Osteoblast (primary cell): ENCODE measurements around the gene EEF1AKMT4. TPM values are rescaled to one million over a fixed set of nuclear protein-coding genes. Genes with fewer than 3 reads are reported as not detected.

Experiments
- DNase-seq: peaks from one replicate; pipeline ENCODE4 v3.0.0; 2011; ENCODE audit warnings: low spot score, mixed read lengths; ENCODE audit not compliant: insufficient read length; ENCODE audit errors: missing footprints
- H2AFZ ChIP-seq: 2 replicates; pipeline ENCODE4 v1.6.0; 2011; ENCODE audit warnings: mild to moderate bottlenecking, low read length
- H3K27ac ChIP-seq: 2 replicates; pipeline ENCODE4 v1.5.1; 2011; ENCODE audit warnings: mild to moderate bottlenecking, low read depth, low read length, moderate library complexity
- H3K27me3 ChIP-seq: 2 replicates; pipeline ENCODE4 v1.6.0; 2012; ENCODE audit warnings: mild to moderate bottlenecking, control low read depth, inconsistent platforms, low read length, moderate library complexity; ENCODE audit not compliant: insufficient read depth
- H3K36me3 ChIP-seq: 2 replicates; pipeline ENCODE4 v1.5.1; 2011; ENCODE audit warnings: mild to moderate bottlenecking, low read length, control low read depth, moderate library complexity; ENCODE audit not compliant: insufficient read depth
- H3K4me1 ChIP-seq: 2 replicates; pipeline ENCODE4 v1.5.1; 2011; ENCODE audit warnings: mild to moderate bottlenecking, low read length, control low read depth, moderate library complexity; ENCODE audit not compliant: insufficient read depth
- H3K4me2 ChIP-seq: 2 replicates; pipeline ENCODE4 v1.6.0; 2011; ENCODE audit warnings: mild to moderate bottlenecking, low read length; ENCODE audit not compliant: insufficient read depth
- H3K4me3 ChIP-seq: fragments of 200-600 bp; sonication (generic); 3 replicates; pipeline ENCODE4 v1.5.1; 2012; ENCODE audit warnings: mild to moderate bottlenecking, low read length, inconsistent platforms; ENCODE audit not compliant: insufficient read depth
- H3K79me2 ChIP-seq: 2 replicates; pipeline ENCODE4 v1.6.0; 2012; ENCODE audit warnings: mild to moderate bottlenecking, low read length, control low read depth, inconsistent platforms; ENCODE audit not compliant: insufficient read depth
- H3K9me3 ChIP-seq: 2 replicates; pipeline ENCODE4 v1.5.1; 2011; ENCODE audit warnings: low read depth, low read length, control low read depth
- H4K20me1 ChIP-seq: 2 replicates; pipeline ENCODE4 v1.6.0; 2012; ENCODE audit warnings: mild to moderate bottlenecking, low read length, control low read depth; ENCODE audit not compliant: insufficient read depth
- CTCF ChIP-seq: IDR thresholded peaks from 2 replicates; pipeline ENCODE4 v1.5.1; 2011; ENCODE audit warnings: mild to moderate bottlenecking, low read depth, low read length, moderate library complexity; ENCODE audit errors: extremely low read depth
- total RNA-seq: library from RNA; depleted of rRNA; stranded (reverse); fragments of >200 nt; gene quantifications from 2 replicates; pipeline ENCODE4 v1.2.3, GENCODE V29; 2012

Gene EEF1AKMT4
- total RNA-seq, 1 donor, result 3.3 TPM

GRCh38 chr3:184298759-184299487 is 49.5 kb downstream of the EEF1AKMT4 start, which contains the start of gene PSMD2:
PSMD2 (plus strand) TSS chr3:184299241; CDS start chr3:184299267, 26 bp downstream.
- peaks cover 36% of the 10 kb centered on the region for H3K36me3 ChIP-seq
- peak; percentile 99 for DNase-seq
- H3K79me2 ChIP-seq, result peaks cover 48% of the 10 kb centered on the region
- peaks cover 33% of the 10 kb centered on the region for H4K20me1 ChIP-seq
- peak within 1 kb of the TSS; percentile 100 for H2AFZ ChIP-seq
- peak within 1 kb of the TSS; percentile 75 for H3K27ac ChIP-seq
- peak within 1 kb of the TSS; percentile 98 for H3K4me3 ChIP-seq
- H3K27me3 ChIP-seq, result no peaks in the 10 kb centered on the region
- no peak for TF ChIP-seq CTCF
- H3K4me2 ChIP-seq, result peak within 1 kb of the TSS; percentile 99
- peaks cover 14% of the 10 kb centered on the region for H3K4me1 ChIP-seq
- no peaks in the 10 kb centered on the region for H3K9me3 ChIP-seq

GRCh38 chr3:184299488-184300377 is 50.3 kb downstream of the EEF1AKMT4 start:
- H3K4me1 ChIP-seq, result peaks cover 14% of the 10 kb centered on the region
- H3K27me3 ChIP-seq, result no peaks in the 10 kb centered on the region
- TF ChIP-seq CTCF, result no peak
- H3K36me3 ChIP-seq, result peaks cover 44% of the 10 kb centered on the region
- DNase-seq, result peak; percentile 31
- peaks cover 54% of the 10 kb centered on the region for H3K79me2 ChIP-seq
- peak overlapping the region; percentile 75 for H3K27ac ChIP-seq
- H3K4me2 ChIP-seq, result peak overlapping the region; percentile 98
- H3K4me3 ChIP-seq, result peak overlapping the region; percentile 98
- H2AFZ ChIP-seq, result peak overlapping the region; percentile 80
- no peaks in the 10 kb centered on the region for H3K9me3 ChIP-seq
- H4K20me1 ChIP-seq, result peaks cover 33% of the 10 kb centered on the region

DNA sequence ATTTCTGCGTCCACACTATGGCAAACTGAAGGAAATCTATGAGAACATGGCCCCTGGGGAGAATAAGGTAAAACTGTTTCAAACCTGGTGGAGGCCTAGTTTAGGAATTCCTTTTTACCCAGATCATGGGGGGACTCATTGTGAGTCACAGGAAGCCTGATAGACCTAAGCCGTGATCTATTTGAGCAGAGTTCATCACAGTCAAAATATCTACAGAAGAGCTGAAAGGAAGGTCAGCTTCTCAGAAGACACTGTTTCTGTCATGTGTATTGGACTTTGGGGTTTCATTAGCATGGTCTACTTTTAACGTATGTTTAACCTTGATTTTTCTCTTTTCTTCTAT is 50.9 kb downstream of the EEF1AKMT4 start:
- H3K4me1 ChIP-seq, result peaks cover 14% of the 10 kb centered on the region
- no peak for TF ChIP-seq CTCF
- H2AFZ ChIP-seq, result no peak overlapping the region
- H3K27ac ChIP-seq, result peak overlapping the region; percentile 75
- peak overlapping the region; percentile 98 for H3K4me3 ChIP-seq
- peaks cover 55% of the 10 kb centered on the region for H3K79me2 ChIP-seq
- H3K27me3 ChIP-seq, result no peaks in the 10 kb centered on the region
- DNase-seq, result peak; percentile 64
- H3K9me3 ChIP-seq, result no peaks in the 10 kb centered on the region
- peak overlapping the region; percentile 98 for H3K4me2 ChIP-seq
- H3K36me3 ChIP-seq, result peaks cover 50% of the 10 kb centered on the region
- H4K20me1 ChIP-seq, result peaks cover 33% of the 10 kb centered on the region

DNA sequence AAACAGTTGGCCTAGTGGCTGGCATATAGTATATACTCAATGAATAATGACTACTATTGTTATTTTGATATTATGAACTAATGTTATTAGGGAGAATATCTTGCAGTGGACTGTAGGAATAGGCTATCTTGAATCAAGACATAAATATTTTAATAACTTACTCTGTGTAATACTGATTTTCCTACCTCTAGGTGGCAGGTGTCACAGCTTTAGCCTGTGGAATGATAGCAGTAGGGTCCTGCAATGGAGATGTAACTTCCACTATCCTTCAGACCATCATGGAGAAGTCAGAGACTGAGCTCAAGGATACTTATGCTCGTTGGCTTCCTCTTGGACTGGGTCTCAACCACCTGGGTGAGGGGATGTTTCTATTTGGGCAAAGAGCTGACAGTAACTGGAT is 56.1 kb downstream of the EEF1AKMT4 start:
- no peaks in the 10 kb centered on the region for H3K9me3 ChIP-seq
- H3K36me3 ChIP-seq, result peaks cover 82% of the 10 kb centered on the region
- H3K79me2 ChIP-seq, result peaks cover 45% of the 10 kb centered on the region
- peak; percentile 45 for TF ChIP-seq CTCF
- no peaks in the 10 kb centered on the region for H3K27me3 ChIP-seq
- peaks cover 34% of the 10 kb centered on the region for H4K20me1 ChIP-seq
- no peak overlapping the region for H3K27ac ChIP-seq
- peak; percentile 48 for DNase-seq
- H3K4me3 ChIP-seq, result no peak overlapping the region
- no peak overlapping the region for H3K4me2 ChIP-seq
- peaks cover 4% of the 10 kb centered on the region for H3K4me1 ChIP-seq
- no peak overlapping the region for H2AFZ ChIP-seq
